Activated T-helper 2 cell treated with anti-CD3 and anti-CD28 coated beads, Interferon-gamma antibody, Interleukin-2, Interleukin-4, amounts not matched to agents 10 μg/mL and 5 μg/mL and 100 μg/mL, durations not matched to agents 14 hours and 24 hours and 36 hours (primary cell): Measurements from ENCODE around the gene KIT. TPM values are rescaled to one million over a fixed set of nuclear protein-coding genes. Genes with fewer than 3 reads are reported as not detected.

Source experiments
- DNase-seq: peaks from one replicate; pipeline ENCODE4 v3.0.0; 2021; ENCODE audit warnings: low spot score
- H3K27ac Mint-ChIP-seq: one replicate; pipeline ENCODE4 v1.8.0; 2021; ENCODE audit warnings: mixed read lengths
- H3K27me3 Mint-ChIP-seq: one replicate; pipeline ENCODE4 v1.8.0; 2021; ENCODE audit warnings: low read depth, mixed read lengths
- H3K36me3 Mint-ChIP-seq: one replicate; pipeline ENCODE4 v1.8.0; 2021; ENCODE audit warnings: low read depth, mixed read lengths
- H3K4me1 Mint-ChIP-seq: one replicate; pipeline ENCODE4 v1.8.0; 2021; ENCODE audit warnings: low read depth, mixed read lengths
- H3K4me3 Mint-ChIP-seq: one replicate; pipeline ENCODE4 v1.8.0; 2021; ENCODE audit warnings: low read depth, mild to moderate bottlenecking, moderate library complexity, mixed read lengths
- H3K9me3 Mint-ChIP-seq: one replicate; pipeline ENCODE4 v1.8.0; 2021; ENCODE audit warnings: mixed read lengths
- intact Hi-C: fragments of 100-400 bp; cut with micrococcal nuclease; formaldehyde crosslinking; loops from one replicate; pipeline ENCODE4 v1.15.1; 2023
- total RNA-seq: library from RNA; stranded (reverse); gene quantifications from 2 replicates; pipeline ENCODE4 v1.2.3, GENCODE V29; 2022

Gene KIT
- total RNA-seq, 1 donor from 2014 or later, result 0.55 TPM

GRCh38 chr4:54717694-54718093 lies 59.9 kb downstream of the KIT start:
- H3K27ac Mint-ChIP-seq, result no peak overlapping the region

DNA sequence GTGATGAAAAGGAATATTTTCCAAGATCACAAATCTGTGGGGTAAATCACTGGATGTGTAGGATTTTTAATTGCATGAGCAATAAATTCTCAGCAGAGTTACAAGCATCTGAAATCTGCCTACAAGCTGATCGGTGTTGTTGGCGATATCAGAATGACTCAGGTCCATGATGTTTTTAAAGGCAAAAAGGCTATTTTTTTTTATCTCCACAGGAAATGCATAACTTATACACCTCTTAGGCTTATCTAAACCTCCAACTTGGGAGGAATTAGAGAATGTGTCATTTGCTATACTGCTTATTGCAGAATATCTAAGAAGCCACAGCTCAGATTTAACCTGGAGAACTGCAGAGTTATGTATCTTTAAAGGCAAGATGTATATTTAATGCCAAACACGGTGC lies 61.6 kb downstream of the KIT start:
- Mint-ChIP-seq H3K4me1 (no peaks in the 10 kb centered on the region), H3K27me3 (peaks cover 3% of the 10 kb centered on the region), H3K36me3 (no peaks in the 10 kb centered on the region), H3K9me3 (no peaks in the 10 kb centered on the region), H3K27ac (no peak overlapping the region), H3K4me3 (no peak overlapping the region)
- intact Hi-C loops, result no loop called here
- no peak for DNase-seq

More at GRCh38 chr4:54717694-54718093, 59.9 kb downstream of the KIT start:
- DNase-seq, result no peak
- H3K9me3 Mint-ChIP-seq, result no peaks in the 10 kb centered on the region
- intact Hi-C loops, result no loop called here
- peaks cover 3% of the 10 kb centered on the region for H3K27me3 Mint-ChIP-seq
- no peaks in the 10 kb centered on the region for H3K4me1 Mint-ChIP-seq
- no peaks in the 10 kb centered on the region for H3K36me3 Mint-ChIP-seq
- H3K4me3 Mint-ChIP-seq, result no peak overlapping the region

DNA sequence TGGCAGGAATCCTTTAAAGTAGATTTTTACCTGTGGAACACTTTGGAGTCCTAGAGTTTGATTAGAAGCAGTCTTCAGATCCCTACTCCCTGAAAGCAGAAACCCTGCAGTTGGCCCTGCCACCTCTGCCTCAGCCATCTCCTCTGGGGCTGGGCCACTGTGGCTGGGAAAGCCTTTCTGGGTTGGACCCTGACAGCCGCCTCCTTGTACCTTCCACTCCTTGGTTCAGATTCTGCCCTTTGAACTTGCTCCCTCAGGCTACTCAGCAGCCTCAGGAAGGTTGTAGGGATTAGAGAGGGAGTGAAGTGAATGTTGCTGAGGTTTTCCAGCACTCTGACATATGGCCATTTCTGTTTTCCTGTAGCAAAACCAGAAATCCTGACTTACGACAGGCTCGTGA lies 65.5 kb downstream of the KIT start:
- Mint-ChIP-seq H3K27ac (no peak overlapping the region), H3K36me3 (no peaks in the 10 kb centered on the region), H3K27me3 (no peaks in the 10 kb centered on the region), H3K4me1 (no peaks in the 10 kb centered on the region), H3K9me3 (no peaks in the 10 kb centered on the region), H3K4me3 (no peak overlapping the region)
- intact Hi-C loops, result no loop called here
- DNase-seq, result no peak

DNA sequence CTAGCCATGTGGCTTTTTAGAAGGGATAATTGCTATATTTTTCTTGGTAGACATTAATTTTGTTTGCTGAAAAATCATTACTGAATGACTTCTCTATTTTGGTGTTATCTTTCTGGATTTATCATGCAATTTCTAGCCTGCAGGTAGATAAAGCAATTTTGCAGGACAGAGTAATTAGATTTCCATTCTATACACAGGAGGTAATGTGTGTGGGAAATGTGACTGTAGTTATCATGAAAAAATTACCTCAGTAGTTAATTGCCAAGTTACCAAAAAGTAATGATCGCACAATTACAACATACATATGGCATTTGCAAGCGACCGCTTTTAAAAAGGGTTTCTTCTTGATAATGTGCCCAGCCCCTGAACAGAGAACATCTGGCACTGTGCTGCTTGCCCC lies 66.1 kb downstream of the KIT start:
- no peaks in the 10 kb centered on the region for H3K36me3 Mint-ChIP-seq
- intact Hi-C loops, result no loop called here

GRCh38 chr4:54726907-54727306 lies 69.2 kb downstream of the KIT start:
- Mint-ChIP-seq H3K27ac (no peak overlapping the region), H3K36me3 (no peaks in the 10 kb centered on the region), H3K4me1 (no peaks in the 10 kb centered on the region), H3K4me3 (no peak overlapping the region), H3K27me3 (no peaks in the 10 kb centered on the region), H3K9me3 (no peaks in the 10 kb centered on the region)
- intact Hi-C loops, result no loop called here
- DNase-seq, result no peak

More for the DNA sequence above, 66.1 kb downstream of the KIT start:
- H3K9me3 Mint-ChIP-seq, result no peaks in the 10 kb centered on the region
- H3K4me1 Mint-ChIP-seq, result no peaks in the 10 kb centered on the region
- no peak for DNase-seq
- no peak overlapping the region for H3K27ac Mint-ChIP-seq
- no peak overlapping the region for H3K4me3 Mint-ChIP-seq
- no peaks in the 10 kb centered on the region for H3K27me3 Mint-ChIP-seq

DNA sequence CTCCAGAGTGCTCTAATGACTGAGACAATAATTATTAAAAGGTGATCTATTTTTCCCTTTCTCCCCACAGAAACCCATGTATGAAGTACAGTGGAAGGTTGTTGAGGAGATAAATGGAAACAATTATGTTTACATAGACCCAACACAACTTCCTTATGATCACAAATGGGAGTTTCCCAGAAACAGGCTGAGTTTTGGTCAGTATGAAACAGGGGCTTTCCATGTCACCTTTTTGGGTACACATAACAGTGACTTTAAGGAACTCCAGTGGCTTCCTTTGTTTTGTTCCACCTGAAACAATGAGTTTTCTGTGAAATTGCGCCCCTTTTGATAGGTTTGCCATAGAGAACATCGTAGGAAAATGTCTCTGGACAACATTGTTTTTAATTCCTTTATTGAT lies 69.6 kb downstream of the KIT start:
- Mint-ChIP-seq H3K36me3 (no peaks in the 10 kb centered on the region), H3K4me3 (no peak overlapping the region), H3K27ac (no peak overlapping the region), H3K27me3 (no peaks in the 10 kb centered on the region), H3K9me3 (no peaks in the 10 kb centered on the region), H3K4me1 (no peaks in the 10 kb centered on the region)
- DNase-seq, result no peak
- intact Hi-C loops, result no loop called here

- H3K27me3 Mint-ChIP-seq, result no peaks in the 10 kb centered on the region
- H3K27ac Mint-ChIP-seq, result no peak overlapping the region
- no peaks in the 10 kb centered on the region for H3K9me3 Mint-ChIP-seq
- intact Hi-C loops, result no loop called here
- no peak for DNase-seq
- no peak overlapping the region for H3K4me3 Mint-ChIP-seq
- no peaks in the 10 kb centered on the region for H3K4me1 Mint-ChIP-seq
- H3K36me3 Mint-ChIP-seq, result no peaks in the 10 kb centered on the region
Measured at GRCh38 chr4:54728368-54728767, 70.6 kb downstream of the KIT start.

- no peak overlapping the region for H3K27ac Mint-ChIP-seq
- no peaks in the 10 kb centered on the region for H3K4me1 Mint-ChIP-seq
- intact Hi-C loops, result no loop called here
- no peak for DNase-seq
- H3K4me3 Mint-ChIP-seq, result no peak overlapping the region
- H3K9me3 Mint-ChIP-seq, result no peaks in the 10 kb centered on the region
- peaks cover 3% of the 10 kb centered on the region for H3K27me3 Mint-ChIP-seq
- no peaks in the 10 kb centered on the region for H3K36me3 Mint-ChIP-seq
Measured at GRCh38 chr4:54729256-54729655, 71.5 kb downstream of the KIT start.

GRCh38 chr4:54730581-54730980 lies 72.8 kb downstream of the KIT start:
- H3K36me3 Mint-ChIP-seq, result no peaks in the 10 kb centered on the region
- H3K27ac Mint-ChIP-seq, result no peak overlapping the region
- intact Hi-C loops, result no loop called here
- H3K4me3 Mint-ChIP-seq, result no peak overlapping the region
- no peaks in the 10 kb centered on the region for H3K9me3 Mint-ChIP-seq
- H3K4me1 Mint-ChIP-seq, result no peaks in the 10 kb centered on the region
- H3K27me3 Mint-ChIP-seq, result peaks cover 3% of the 10 kb centered on the region
- no peak for DNase-seq

GRCh38 chr4:54731552-54731951 lies 73.8 kb downstream of the KIT start:
- no peaks in the 10 kb centered on the region for H3K9me3 Mint-ChIP-seq
- no peak for DNase-seq

GRCh38 chr4:54731976-54732375 lies 74.2 kb downstream of the KIT start:
- Mint-ChIP-seq H3K9me3 (no peaks in the 10 kb centered on the region), H3K4me1 (no peaks in the 10 kb centered on the region), H3K4me3 (no peak overlapping the region), H3K27ac (no peak overlapping the region), H3K27me3 (peaks cover 3% of the 10 kb centered on the region), H3K36me3 (no peaks in the 10 kb centered on the region)
- no peak for DNase-seq
- intact Hi-C loops, result no loop called here

More at GRCh38 chr4:54731552-54731951, 73.8 kb downstream of the KIT start:
- Mint-ChIP-seq H3K4me1 (no peaks in the 10 kb centered on the region), H3K27ac (no peak overlapping the region), H3K27me3 (peaks cover 3% of the 10 kb centered on the region), H3K36me3 (no peaks in the 10 kb centered on the region), H3K4me3 (no peak overlapping the region)
- intact Hi-C loops, result no loop called here

DNA sequence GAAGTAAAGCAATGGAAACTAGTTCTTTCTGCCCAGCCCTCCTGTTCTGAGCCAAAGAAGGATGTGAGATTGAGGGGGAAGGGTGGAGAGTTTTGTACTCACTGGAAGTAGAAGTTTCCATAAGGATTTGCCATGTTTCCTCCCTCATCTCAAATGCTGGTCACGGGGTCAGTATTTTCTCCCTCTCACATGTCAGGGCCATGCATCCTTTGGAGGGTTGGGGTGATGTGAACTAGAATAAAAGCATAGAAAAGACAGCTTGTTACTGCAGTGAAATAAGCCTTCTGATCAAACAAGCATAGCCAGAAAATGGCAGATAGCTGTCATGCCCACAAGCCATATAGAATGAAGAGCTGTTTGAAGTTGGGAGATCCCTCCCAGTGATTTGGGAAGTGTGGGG lies 79.7 kb downstream of the KIT start:
- Mint-ChIP-seq H3K27me3 (peaks cover 3% of the 10 kb centered on the region), H3K9me3 (no peaks in the 10 kb centered on the region), H3K4me1 (no peaks in the 10 kb centered on the region), H3K4me3 (no peak overlapping the region), H3K27ac (no peak overlapping the region), H3K36me3 (no peaks in the 10 kb centered on the region)
- intact Hi-C loops, result no loop called here
- DNase-seq, result no peak

- intact Hi-C loops, result no loop called here
- Mint-ChIP-seq H3K27me3 (no peaks in the 10 kb centered on the region), H3K9me3 (peaks cover 5% of the 10 kb centered on the region), H3K4me3 (no peak overlapping the region), H3K27ac (no peak overlapping the region), H3K36me3 (no peaks in the 10 kb centered on the region), H3K4me1 (peaks cover 5% of the 10 kb centered on the region)
- no peak for DNase-seq
Measured at GRCh38 chr4:54741202-54741601, 83.4 kb downstream of the KIT start.

- Mint-ChIP-seq H3K36me3 (no peaks in the 10 kb centered on the region), H3K4me1 (peaks cover 10% of the 10 kb centered on the region), H3K27me3 (no peaks in the 10 kb centered on the region), H3K27ac (no peak overlapping the region), H3K4me3 (no peak overlapping the region), H3K9me3 (peaks cover 5% of the 10 kb centered on the region)
- intact Hi-C loops, result no loop called here
- no peak for DNase-seq
Measured at GRCh38 chr4:54742636-54743399, 85.1 kb downstream of the KIT start.
